Measurements from ENCODE around the gene FCHSD1. TPM values are rescaled to one million over a fixed set of nuclear protein-coding genes. Genes with fewer than 3 reads are reported as not detected.

The FCHSD1 gene
- polyA plus RNA-seq, 1 experiment, result 45.8 TPM

DNA sequence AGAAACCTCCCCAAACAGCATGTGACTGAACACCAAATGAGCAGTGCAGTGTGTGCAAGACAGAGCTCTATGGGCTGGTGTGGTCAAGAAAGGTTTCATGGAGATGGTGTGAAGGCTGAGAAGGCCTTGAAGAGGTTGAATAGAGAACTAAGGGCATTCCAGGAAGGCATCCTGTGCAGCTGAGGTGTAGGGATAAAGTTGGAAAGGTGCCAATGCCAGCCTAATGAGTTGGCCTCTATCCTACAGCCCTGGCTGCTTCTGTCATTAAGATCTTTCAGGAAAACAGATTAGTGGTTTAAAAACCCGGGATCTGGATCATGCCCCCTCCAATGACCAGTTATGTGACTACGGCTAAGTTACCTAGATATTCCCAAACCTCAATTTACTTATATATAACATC, 18.6 kb downstream of the FCHSD1 start:
- Histone ChIP-seq H3K36me3 (ENCODE audit: control insufficient read depth, insufficient read depth, low read length) (peaks cover 14% of the 10 kb centered on the region), H3K27me3 (ENCODE audit: control insufficient read depth, insufficient read depth, low read length) (no peaks in the 10 kb centered on the region), H3K4me3 (ENCODE audit: low read depth, low read length) (no peak overlapping the region)
- ChIA-PET POLR2A (no interaction called here), CTCF (interaction anchor here (1.1 to 10.9 kb wide), 5 partner anchors 10 to 41 kb away, joined by 3 to 107 read pairs (median 5); partner anchors contain the start of gene DIAPH1)
- TF ChIP-seq, protein P1, sequence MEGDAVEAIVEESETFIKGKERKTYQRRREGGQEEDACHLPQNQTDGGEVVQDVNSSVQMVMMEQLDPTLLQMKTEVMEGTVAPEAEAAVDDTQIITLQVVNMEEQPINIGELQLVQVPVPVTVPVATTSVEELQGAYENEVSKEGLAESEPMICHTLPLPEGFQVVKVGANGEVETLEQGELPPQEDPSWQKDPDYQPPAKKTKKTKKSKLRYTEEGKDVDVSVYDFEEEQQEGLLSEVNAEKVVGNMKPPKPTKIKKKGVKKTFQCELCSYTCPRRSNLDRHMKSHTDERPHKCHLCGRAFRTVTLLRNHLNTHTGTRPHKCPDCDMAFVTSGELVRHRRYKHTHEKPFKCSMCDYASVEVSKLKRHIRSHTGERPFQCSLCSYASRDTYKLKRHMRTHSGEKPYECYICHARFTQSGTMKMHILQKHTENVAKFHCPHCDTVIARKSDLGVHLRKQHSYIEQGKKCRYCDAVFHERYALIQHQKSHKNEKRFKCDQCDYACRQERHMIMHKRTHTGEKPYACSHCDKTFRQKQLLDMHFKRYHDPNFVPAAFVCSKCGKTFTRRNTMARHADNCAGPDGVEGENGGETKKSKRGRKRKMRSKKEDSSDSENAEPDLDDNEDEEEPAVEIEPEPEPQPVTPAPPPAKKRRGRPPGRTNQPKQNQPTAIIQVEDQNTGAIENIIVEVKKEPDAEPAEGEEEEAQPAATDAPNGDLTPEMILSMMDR (IDR thresholded peaks at IDR 0.05; ENCODE audit: insufficient read depth, low read depth, low read length), result no peak
- DNase-seq (ENCODE audit: low read depth), result no peak

DNA sequence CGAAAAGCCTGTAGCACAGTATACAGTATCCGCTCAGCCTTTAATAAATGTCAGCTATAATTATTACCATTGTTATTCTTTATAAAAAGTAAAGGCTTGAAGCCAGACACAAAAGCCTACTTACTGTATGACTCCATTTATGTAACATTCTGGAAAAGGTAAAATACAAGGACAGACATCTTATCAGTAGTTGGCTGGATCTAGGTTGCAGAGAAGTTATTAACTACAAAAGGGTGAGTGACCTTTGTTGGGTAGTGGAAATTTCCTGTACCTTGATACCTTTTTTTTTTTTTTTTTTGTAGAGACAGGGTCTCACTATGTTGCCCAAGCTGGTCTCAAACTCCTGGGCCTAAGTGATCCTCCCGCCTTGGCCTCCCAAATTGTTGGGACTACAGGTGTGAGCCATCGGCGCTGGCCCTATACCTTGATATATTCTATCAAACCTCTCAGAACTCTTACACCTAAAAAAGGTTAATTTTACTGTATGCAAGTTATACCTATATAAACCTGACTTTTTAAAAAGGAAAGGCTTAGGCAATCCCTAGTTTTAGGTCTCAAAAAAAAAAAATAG, 20.6 kb downstream of the FCHSD1 start:
- ChIA-PET CTCF (interaction anchor here (1.7 to 10.9 kb wide), 2 partner anchors 11 to 38 kb away, joined by 5 to 107 read pairs; partner anchors contain the start of gene DIAPH1), POLR2A (no interaction called here)
- Histone ChIP-seq H3K27me3 (ENCODE audit: control insufficient read depth, insufficient read depth, low read length) (no peaks in the 10 kb centered on the region), H3K36me3 (ENCODE audit: control insufficient read depth, insufficient read depth, low read length) (peaks cover 20% of the 10 kb centered on the region), H3K4me3 (ENCODE audit: low read depth, low read length) (no peak overlapping the region)
- no peak for DNase-seq (ENCODE audit: low read depth)
- TF ChIP-seq, protein P1 (IDR thresholded peaks at IDR 0.05; ENCODE audit: insufficient read depth, low read depth, low read length), result no peak

DNA sequence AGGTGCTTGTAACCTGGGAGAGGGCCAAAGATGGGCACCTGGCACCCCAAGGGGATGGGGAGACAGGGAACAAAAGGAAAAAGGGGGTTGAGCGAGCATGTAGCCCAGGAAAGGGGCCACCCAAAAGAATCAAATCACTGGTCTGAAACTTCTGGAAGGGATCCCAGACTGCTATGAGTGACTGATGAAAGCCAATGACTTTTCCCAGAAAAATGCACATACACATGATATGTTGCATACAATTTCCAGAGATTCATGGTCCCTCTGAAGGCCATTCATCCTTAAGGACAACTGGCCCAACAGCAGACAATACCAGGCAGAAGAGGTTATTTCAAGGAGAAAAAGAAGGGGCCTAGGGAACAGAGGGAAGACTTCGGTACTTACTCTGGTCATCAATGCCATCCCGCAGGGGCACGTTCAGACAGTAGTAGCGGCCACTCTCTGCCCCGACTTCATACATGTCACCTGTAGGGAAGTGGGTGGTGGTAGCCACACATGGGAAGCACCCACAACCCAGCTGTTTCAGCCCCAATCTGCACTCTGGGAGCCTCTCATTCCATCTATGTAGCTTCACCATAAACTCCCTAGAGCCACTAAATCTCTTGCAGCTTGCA, 22.9 kb downstream of the FCHSD1 start:
- CTCF ChIA-PET, result interaction anchor here (0.6 to 10.9 kb wide), 4 partner anchors 8 to 36 kb away, joined by 4 to 107 read pairs (median 6); partner anchors contain the start of genes DIAPH1, HDAC3 and RELL2

DNA sequence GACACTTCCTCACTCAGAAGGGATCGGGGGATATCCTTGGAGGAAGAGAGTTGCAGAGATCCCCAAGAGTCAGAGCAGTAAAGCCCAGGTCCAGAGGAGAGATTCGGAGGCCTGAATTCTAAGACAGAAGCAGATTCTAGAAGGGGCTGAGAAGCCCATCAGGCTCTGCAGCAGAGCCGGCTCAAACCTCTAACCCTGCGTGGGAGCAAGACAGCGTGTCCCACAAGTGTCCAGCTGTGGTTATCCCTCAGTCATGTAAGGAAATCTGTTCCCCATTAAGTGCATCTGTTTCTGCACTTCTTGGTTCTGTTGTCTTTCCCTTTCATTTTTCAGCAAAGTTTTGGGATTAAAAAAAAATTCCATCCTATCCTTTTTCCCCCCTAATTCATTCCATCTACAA, 27.6 kb downstream of the FCHSD1 start:
- POLR2A ChIA-PET, result interaction anchor here (0.7 kb wide), 1 partner anchor 609 kb away, joined by 11 read pairs; no protein-coding TSS in a partner anchor
- TF ChIP-seq, protein P1 (IDR thresholded peaks at IDR 0.05; ENCODE audit: insufficient read depth, low read depth, low read length), result no peak

More for the DNA sequence above, 22.9 kb downstream of the FCHSD1 start:
- peaks cover 18% of the 10 kb centered on the region for H3K36me3 ChIP-seq (ENCODE audit: control insufficient read depth, insufficient read depth, low read length)
- no peaks in the 10 kb centered on the region for H3K27me3 ChIP-seq (ENCODE audit: control insufficient read depth, insufficient read depth, low read length)
- TF ChIP-seq, protein P1 (IDR thresholded peaks at IDR 0.05; ENCODE audit: insufficient read depth, low read depth, low read length), result no peak
- POLR2A ChIA-PET, result no interaction called here
- no peak for DNase-seq (ENCODE audit: low read depth)
- H3K4me3 ChIP-seq (ENCODE audit: low read depth, low read length), result no peak overlapping the region

DNA sequence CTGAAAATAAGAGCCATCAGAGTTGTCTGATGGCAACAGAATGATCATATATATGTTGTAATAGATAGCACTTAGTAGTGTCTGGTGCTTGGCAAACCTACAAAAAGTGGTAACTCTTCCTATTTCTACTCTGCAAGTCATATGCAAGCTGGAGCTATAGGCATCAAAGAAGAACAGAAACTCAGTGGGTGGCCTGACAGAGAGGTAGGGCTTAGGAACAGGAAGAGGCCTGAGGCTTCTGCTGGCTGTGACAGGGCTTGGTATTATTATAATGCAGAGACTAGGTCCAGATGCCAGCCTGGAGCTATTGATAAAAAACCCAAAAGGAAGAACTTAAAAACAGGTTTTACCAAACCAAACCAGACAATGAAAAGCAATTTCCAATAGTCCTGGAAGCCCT, 28.0 kb downstream of the FCHSD1 start:
- TF ChIP-seq, protein P1 (IDR thresholded peaks at IDR 0.05; ENCODE audit: insufficient read depth, low read depth, low read length), result no peak
- CTCF ChIA-PET, result interaction anchor here (1.3 to 13.1 kb wide), 2 partner anchors 12 to 32 kb away, joined by 3 to 270 read pairs; no protein-coding TSS in a partner anchor
- no peaks in the 10 kb centered on the region for H3K27me3 ChIP-seq (ENCODE audit: control insufficient read depth, insufficient read depth, low read length)
- POLR2A ChIA-PET, result no interaction called here
- no peak for DNase-seq (ENCODE audit: low read depth)
- no peak overlapping the region for H3K4me3 ChIP-seq (ENCODE audit: low read depth, low read length)
- peaks cover 21% of the 10 kb centered on the region for H3K36me3 ChIP-seq (ENCODE audit: control insufficient read depth, insufficient read depth, low read length)

More for the DNA sequence above, 27.6 kb downstream of the FCHSD1 start:
- CTCF ChIA-PET, result interaction anchor here (1.3 to 13.1 kb wide), 2 partner anchors 12 to 33 kb away, joined by 3 to 270 read pairs; no protein-coding TSS in a partner anchor
- no peak overlapping the region for H3K4me3 ChIP-seq (ENCODE audit: low read depth, low read length)
- no peaks in the 10 kb centered on the region for H3K27me3 ChIP-seq (ENCODE audit: control insufficient read depth, insufficient read depth, low read length)
- DNase-seq (ENCODE audit: low read depth), result no peak
- peaks cover 21% of the 10 kb centered on the region for H3K36me3 ChIP-seq (ENCODE audit: control insufficient read depth, insufficient read depth, low read length)
